Measurements from ENCODE around the gene LRRC47. TPM values are rescaled to one million over a fixed set of nuclear protein-coding genes. Genes with fewer than 3 reads are reported as not detected.

LRRC47 gene
- total and polyA plus RNA-seq, 2 of the 13 experiments (the other 11 are each of a cell fraction or from before 2014, with no cell fraction given): 18.3 to 52.5 TPM

DNA sequence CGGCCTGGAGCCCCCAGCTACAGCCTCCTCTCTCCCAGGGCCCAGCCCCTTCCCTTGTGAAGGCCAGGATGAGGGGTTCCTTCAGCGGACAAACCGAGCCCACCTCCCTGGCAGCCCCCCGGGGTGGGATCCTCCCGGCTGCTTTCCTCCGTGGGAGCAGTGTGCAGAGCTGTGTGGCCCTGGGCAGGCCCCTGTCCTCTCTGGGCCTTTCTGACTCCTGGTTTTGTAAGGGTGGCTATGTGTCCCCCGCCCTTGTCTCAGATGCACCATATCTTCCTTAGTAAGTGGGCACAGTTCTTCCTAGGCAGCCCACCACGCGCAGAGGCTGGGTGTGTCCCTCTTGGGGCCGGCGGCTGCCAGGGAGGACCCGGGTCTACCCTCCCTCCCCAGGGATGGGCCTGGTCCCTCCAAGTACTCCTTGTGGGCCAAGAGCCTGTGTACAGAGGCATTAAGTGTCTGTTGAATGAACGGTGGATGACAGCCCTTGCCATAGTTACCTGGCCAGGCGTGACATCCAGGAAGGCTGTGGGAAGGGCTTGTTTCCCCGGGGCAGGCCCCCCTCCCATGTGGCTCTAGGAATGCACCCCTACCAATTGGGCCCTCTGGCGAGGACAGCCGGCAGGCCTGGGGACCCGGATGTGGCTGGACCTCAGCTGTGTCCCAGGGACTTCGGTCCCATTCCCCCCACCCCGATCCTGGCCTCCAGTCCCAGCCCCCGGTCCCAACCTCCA lies 19.9 kb downstream of the LRRC47 start (continued):
- TF ChIP-seq, protein P1, sequence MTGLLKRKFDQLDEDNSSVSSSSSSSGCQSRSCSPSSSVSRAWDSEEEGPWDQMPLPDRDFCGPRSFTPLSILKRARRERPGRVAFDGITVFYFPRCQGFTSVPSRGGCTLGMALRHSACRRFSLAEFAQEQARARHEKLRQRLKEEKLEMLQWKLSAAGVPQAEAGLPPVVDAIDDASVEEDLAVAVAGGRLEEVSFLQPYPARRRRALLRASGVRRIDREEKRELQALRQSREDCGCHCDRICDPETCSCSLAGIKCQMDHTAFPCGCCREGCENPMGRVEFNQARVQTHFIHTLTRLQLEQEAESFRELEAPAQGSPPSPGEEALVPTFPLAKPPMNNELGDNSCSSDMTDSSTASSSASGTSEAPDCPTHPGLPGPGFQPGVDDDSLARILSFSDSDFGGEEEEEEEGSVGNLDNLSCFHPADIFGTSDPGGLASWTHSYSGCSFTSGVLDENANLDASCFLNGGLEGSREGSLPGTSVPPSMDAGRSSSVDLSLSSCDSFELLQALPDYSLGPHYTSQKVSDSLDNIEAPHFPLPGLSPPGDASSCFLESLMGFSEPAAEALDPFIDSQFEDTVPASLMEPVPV (CRISPR knock-in tag; IDR thresholded peaks at IDR 0.05): peak; percentile 69
- 0 out of 2 replicates have a peak, but pooled peaks have one; percentile 72 for TF ChIP-seq IRX3 (CRISPR knock-in tag; IDR thresholded peaks at IDR 0.05; ENCODE audit: borderline replicate concordance, low read depth)
- TF ChIP-seq, protein P2, sequence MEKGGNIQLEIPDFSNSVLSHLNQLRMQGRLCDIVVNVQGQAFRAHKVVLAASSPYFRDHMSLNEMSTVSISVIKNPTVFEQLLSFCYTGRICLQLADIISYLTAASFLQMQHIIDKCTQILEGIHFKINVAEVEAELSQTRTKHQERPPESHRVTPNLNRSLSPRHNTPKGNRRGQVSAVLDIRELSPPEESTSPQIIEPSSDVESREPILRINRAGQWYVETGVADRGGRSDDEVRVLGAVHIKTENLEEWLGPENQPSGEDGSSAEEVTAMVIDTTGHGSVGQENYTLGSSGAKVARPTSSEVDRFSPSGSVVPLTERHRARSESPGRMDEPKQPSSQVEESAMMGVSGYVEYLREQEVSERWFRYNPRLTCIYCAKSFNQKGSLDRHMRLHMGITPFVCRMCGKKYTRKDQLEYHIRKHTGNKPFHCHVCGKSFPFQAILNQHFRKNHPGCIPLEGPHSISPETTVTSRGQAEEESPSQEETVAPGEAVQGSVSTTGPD (CRISPR knock-in tag; IDR thresholded peaks at IDR 0.05): no peak
- TF ChIP-seq, protein P3, sequence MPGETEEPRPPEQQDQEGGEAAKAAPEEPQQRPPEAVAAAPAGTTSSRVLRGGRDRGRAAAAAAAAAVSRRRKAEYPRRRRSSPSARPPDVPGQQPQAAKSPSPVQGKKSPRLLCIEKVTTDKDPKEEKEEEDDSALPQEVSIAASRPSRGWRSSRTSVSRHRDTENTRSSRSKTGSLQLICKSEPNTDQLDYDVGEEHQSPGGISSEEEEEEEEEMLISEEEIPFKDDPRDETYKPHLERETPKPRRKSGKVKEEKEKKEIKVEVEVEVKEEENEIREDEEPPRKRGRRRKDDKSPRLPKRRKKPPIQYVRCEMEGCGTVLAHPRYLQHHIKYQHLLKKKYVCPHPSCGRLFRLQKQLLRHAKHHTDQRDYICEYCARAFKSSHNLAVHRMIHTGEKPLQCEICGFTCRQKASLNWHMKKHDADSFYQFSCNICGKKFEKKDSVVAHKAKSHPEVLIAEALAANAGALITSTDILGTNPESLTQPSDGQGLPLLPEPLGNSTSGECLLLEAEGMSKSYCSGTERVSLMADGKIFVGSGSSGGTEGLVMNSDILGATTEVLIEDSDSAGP (CRISPR knock-in tag; IDR thresholded peaks at IDR 0.05; ENCODE audit: borderline replicate concordance): 0 out of 2 replicates have a peak, but pooled peaks have one; percentile 21
- TF ChIP-seq NCOA1 (CRISPR knock-in tag; IDR thresholded peaks at IDR 0.05): 0 out of 2 replicates have a peak, but pooled peaks have one; percentile 13
- TF ChIP-seq REPIN1 (CRISPR knock-in tag; IDR thresholded peaks at IDR 0.05; ENCODE audit: borderline replicate concordance, low read depth): peak; percentile 4; the same call in 1 of the 2 replicates
- no peak for TF ChIP-seq REXO4 (CRISPR knock-in tag; IDR thresholded peaks at IDR 0.05; ENCODE audit: borderline replicate concordance)
- TF ChIP-seq KDM5B (CRISPR knock-in tag; IDR thresholded peaks at IDR 0.05; ENCODE audit: borderline replicate concordance): 0 out of 2 replicates have a peak, but pooled peaks have one; percentile 44
- TF ChIP-seq NR2F2 (IDR thresholded peaks at IDR 0.05; ENCODE audit: borderline replicate concordance, low read depth): no peak
- no peak for TF ChIP-seq SOX6 (IDR thresholded peaks at IDR 0.05)
- 0 out of 2 replicates have a peak, but pooled peaks have one; percentile 0 for TF ChIP-seq SOX6 (CRISPR knock-in tag; IDR thresholded peaks at IDR 0.05)
- TF ChIP-seq, protein P4, sequence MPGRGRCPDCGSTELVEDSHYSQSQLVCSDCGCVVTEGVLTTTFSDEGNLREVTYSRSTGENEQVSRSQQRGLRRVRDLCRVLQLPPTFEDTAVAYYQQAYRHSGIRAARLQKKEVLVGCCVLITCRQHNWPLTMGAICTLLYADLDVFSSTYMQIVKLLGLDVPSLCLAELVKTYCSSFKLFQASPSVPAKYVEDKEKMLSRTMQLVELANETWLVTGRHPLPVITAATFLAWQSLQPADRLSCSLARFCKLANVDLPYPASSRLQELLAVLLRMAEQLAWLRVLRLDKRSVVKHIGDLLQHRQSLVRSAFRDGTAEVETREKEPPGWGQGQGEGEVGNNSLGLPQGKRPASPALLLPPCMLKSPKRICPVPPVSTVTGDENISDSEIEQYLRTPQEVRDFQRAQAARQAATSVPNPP (CRISPR knock-in tag; IDR thresholded peaks at IDR 0.05): peak; percentile 17; the same call in 1 of the 2 replicates
- TF ChIP-seq ZNF558 (CRISPR knock-in tag; IDR thresholded peaks at IDR 0.05; ENCODE audit: borderline replicate concordance): no peak
- 0 out of 2 replicates have a peak, but pooled peaks have one; percentile 27 for TF ChIP-seq SMYD3 (CRISPR knock-in tag; IDR thresholded peaks at IDR 0.05)
- no peak for TF ChIP-seq ZNF75D (CRISPR knock-in tag; IDR thresholded peaks at IDR 0.05; ENCODE audit: borderline replicate concordance)
- TF ChIP-seq NFYC (CRISPR knock-in tag; IDR thresholded peaks at IDR 0.05): no peak
- 0 out of 2 replicates have a peak, but pooled peaks have one; percentile 1 for TF ChIP-seq ZSCAN9 (CRISPR knock-in tag; IDR thresholded peaks at IDR 0.05; ENCODE audit: borderline replicate concordance)
- TF ChIP-seq, protein P5, sequence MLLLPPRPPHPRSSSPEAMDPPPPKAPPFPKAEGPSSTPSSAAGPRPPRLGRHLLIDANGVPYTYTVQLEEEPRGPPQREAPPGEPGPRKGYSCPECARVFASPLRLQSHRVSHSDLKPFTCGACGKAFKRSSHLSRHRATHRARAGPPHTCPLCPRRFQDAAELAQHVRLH (CRISPR knock-in tag; IDR thresholded peaks at IDR 0.05; ENCODE audit: borderline replicate concordance, low read depth): no peak
